ENCODE measurements around the gene GRID2. TPM values are rescaled to one million over a fixed set of nuclear protein-coding genes. Genes with fewer than 3 reads are reported as not detected.
"Not testable (repeated sequence)": the region's sequence is repeated elsewhere in the genome, so short reads cannot be mapped to it uniquely, and the experiment has no call there.

The GRID2 gene
- total RNA-seq, 4 donors from 2014 or later = 0.16 TPM; not detected in 3

DNA sequence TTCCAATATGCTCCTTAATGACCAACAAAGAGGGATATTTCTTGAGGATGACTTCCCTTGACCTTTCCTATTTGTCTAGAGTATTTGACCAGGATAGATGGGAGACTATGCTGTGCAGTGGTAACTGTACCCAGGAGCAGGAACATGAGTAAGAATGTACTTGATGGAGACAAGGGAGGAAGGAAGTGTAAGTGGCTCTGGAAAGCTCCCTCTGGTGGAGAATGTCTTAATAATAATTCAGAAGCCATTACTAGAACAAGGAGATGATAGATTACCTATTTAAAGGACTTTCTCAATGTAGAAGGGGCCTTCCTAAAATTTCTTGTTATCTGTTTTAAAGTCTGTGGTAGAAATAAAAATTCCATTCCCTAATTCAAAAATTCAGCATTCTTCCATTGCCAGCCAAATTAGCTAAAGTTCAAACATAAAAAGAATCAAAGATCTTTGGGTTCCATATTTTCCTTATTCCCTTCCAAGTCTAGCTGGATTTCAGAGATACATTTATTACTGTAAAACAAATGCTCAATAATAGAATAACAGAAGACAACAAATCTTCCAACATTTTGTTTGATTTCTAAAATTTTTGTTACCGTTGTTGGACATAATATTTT lies 83.8 kb downstream of the GRID2 start:
- H3K36me3 ChIP-seq = no peaks in the 10 kb centered on the region

DNA sequence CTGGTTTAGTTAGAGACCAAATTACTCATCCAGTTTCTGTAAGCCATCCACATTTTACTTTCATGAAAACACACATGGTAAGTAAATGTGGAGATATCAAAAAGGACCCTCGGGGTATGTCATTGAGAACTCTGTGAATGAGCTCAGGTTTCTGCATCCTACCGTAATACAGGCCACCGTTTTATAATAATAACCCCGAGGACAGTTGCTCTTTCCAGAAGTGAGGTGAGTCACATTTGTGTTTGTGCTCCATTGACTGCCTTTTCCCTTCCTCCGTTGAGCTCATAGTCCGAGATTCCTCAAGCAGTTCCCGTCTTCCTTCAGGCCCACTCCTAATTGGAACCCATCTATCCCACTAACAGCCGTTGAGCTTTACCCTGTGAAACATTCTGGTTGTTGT lies 95.3 kb downstream of the GRID2 start:
- intact Hi-C loops (cut with DNase I; ENCODE audit: low total_unique reads) (no loop called here), in situ Hi-C loops (cut with MboI; ENCODE audit: low pct_ligation_motif_present in 1 of 4, low pct_unique_long_range_greater_than_20kb in 1 of 4, low sequenced_read_pairs in 3 of 4) (loop anchor here in 2 of 4 donors (25.0 kb wide), 1 partner anchor 1987 kb away; no protein-coding TSS in a partner anchor)
- no peak for DNase-seq
- 81 to 93% methylated on average over 6 to 8 of the region's 8 CpGs for WGBS, 2 donors (ENCODE audit: low coverage in 1 of 2)
- H3K27me3 ChIP-seq = no peaks in the 10 kb centered on the region
- no peak overlapping the region for H3K4me3 ChIP-seq
- no peaks in the 10 kb centered on the region for H3K4me1 ChIP-seq
- no peak overlapping the region for H3K27ac ChIP-seq
- H3K9me3 ChIP-seq = no peaks in the 10 kb centered on the region
- TF ChIP-seq POLR2A (IDR thresholded peaks at IDR 0.05) (no peak), POLR2AphosphoS5 (IDR thresholded peaks at IDR 0.05) (no peak), EP300 (IDR thresholded peaks at IDR 0.05; ENCODE audit: low read depth) (no peak)
- TF ChIP-seq, protein P1, sequence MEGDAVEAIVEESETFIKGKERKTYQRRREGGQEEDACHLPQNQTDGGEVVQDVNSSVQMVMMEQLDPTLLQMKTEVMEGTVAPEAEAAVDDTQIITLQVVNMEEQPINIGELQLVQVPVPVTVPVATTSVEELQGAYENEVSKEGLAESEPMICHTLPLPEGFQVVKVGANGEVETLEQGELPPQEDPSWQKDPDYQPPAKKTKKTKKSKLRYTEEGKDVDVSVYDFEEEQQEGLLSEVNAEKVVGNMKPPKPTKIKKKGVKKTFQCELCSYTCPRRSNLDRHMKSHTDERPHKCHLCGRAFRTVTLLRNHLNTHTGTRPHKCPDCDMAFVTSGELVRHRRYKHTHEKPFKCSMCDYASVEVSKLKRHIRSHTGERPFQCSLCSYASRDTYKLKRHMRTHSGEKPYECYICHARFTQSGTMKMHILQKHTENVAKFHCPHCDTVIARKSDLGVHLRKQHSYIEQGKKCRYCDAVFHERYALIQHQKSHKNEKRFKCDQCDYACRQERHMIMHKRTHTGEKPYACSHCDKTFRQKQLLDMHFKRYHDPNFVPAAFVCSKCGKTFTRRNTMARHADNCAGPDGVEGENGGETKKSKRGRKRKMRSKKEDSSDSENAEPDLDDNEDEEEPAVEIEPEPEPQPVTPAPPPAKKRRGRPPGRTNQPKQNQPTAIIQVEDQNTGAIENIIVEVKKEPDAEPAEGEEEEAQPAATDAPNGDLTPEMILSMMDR (IDR thresholded peaks at IDR 0.05) = no peak
- H3K36me3 ChIP-seq = no peaks in the 10 kb centered on the region

More for the DNA sequence above, 83.8 kb downstream of the GRID2 start:
- TF ChIP-seq POLR2AphosphoS5 (IDR thresholded peaks at IDR 0.05) = no peak
- TF ChIP-seq, protein P1 (IDR thresholded peaks at IDR 0.05) = peak in 4 of 5 experiments; percentile 32 to 49 (median 40)
- Histone ChIP-seq H3K27ac (no peak overlapping the region), H3K4me1 (no peaks in the 10 kb centered on the region), H3K9me3 (no peaks in the 10 kb centered on the region), H3K4me3 (no peak overlapping the region), H3K27me3 (no peaks in the 10 kb centered on the region)
- in situ Hi-C loops (cut with MboI; ENCODE audit: low pct_ligation_motif_present in 1 of 4, low pct_unique_long_range_greater_than_20kb in 1 of 4, low sequenced_read_pairs in 3 of 4) (loop anchor here in 2 of 4 donors (25.0 kb wide), 1 partner anchor 1975 kb away; no protein-coding TSS in a partner anchor), intact Hi-C loops (cut with DNase I; ENCODE audit: low total_unique reads) (no loop called here)
- DNase-seq = no peak
- WGBS, 2 donors (ENCODE audit: low coverage in 1 of 2) = 95 to 100% methylated on average over 1 of the region's 1 CpG

DNA sequence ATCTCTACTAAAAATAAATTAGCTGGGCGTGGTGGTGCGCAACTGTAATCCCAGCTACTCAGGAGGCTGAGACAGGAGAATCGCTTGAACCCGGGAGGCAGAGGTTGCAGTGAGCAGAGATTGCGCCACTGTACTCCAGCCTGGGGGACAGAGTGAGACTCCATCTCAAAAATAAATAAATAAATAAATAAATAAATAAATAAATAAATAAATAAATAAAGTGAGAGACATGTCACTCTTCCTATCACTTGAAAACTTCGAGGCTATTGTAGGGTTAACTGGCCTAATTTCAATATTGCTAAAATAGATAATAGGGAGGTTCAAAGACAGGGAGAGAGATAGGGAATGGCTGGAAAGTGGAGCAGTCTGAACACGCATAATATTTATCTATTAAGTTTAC lies 99.8 kb downstream of the GRID2 start:
- intact Hi-C loops (cut with DNase I; ENCODE audit: low total_unique reads); DNase-seq; H3K4me1 ChIP-seq; H3K27ac ChIP-seq; H3K9me3 ChIP-seq; H3K4me3 ChIP-seq; H3K36me3 ChIP-seq; H3K27me3 ChIP-seq; in situ Hi-C loops (cut with MboI; ENCODE audit: low pct_ligation_motif_present in 1 of 4, low pct_unique_long_range_greater_than_20kb in 1 of 4, low sequenced_read_pairs in 3 of 4): not testable (repeated sequence)
- WGBS, 2 donors (ENCODE audit: low coverage in 1 of 2) = 63 to 81% methylated on average over 5 to 7 of the region's 7 CpGs

DNA sequence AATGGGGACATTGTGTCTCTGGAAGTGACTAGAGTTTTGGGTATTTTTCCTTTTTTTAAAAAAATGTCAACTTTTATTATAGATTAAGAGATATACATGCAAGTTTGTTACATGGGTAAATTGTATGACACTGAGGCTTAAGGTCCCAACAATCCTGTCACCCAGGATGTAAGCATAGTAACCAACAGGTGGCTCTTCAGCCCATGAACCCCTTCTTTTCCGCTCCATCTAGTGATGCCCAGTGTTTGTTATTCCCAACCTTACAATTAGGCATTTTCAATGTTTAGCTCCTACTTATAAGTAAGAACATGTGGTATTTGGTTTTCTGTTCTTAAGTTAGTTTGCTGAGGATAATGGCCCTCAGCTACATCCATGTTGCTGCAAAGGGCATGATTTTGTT lies 102.7 kb downstream of the GRID2 start:
- intact Hi-C loops (cut with DNase I; ENCODE audit: low total_unique reads) (no loop called here), in situ Hi-C loops (cut with MboI; ENCODE audit: low pct_ligation_motif_present in 1 of 4, low pct_unique_long_range_greater_than_20kb in 1 of 4, low sequenced_read_pairs in 3 of 4) (no loop called here)
- Histone ChIP-seq H3K9me3 (no peaks in the 10 kb centered on the region), H3K4me3 (no peak overlapping the region), H3K27me3 (no peaks in the 10 kb centered on the region), H3K4me1 (no peaks in the 10 kb centered on the region), H3K27ac (no peak overlapping the region), H3K36me3 (no peaks in the 10 kb centered on the region)
- DNase-seq = no peak
- no peak for TF ChIP-seq POLR2A (IDR thresholded peaks at IDR 0.05)
- TF ChIP-seq POLR2AphosphoS5 (IDR thresholded peaks at IDR 0.05) = no peak
- TF ChIP-seq EP300 (IDR thresholded peaks at IDR 0.05; ENCODE audit: low read depth) = no peak
- TF ChIP-seq, protein P1 (IDR thresholded peaks at IDR 0.05) = no peak
- 90% methylated on average over 1 of the region's 1 CpG; no CpG with 5 or more reads in 1 of the 2 donors for whole genome bisulfite sequencing, 2 donors (ENCODE audit: low coverage in 1 of 2)

DNA sequence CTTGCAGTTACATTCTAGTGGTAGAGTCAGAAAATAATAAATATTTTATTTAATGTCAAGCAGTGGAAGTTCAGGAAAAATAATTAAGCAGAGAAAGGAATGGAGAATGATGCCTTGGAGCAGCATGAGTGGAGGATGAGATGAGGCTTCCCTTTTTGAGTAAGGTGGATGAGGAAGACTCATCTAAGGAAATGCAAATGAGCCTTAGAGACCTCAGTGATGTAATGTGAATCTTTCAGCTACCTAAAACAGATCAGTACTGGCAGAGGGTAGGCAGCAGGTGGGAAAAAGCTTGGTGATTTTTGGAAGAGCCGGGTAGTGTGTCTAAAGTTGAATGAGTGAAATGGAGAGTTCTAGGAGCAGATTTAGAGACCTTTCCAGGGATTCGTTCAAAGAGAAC lies 118.2 kb downstream of the GRID2 start:
- H3K9me3 ChIP-seq = no peaks in the 10 kb centered on the region
- H3K4me3 ChIP-seq = no peak overlapping the region
- H3K27ac ChIP-seq = no peak overlapping the region
- in situ Hi-C loops (cut with MboI; ENCODE audit: low pct_ligation_motif_present in 1 of 4, low pct_unique_long_range_greater_than_20kb in 1 of 4, low sequenced_read_pairs in 3 of 4) (no loop called here), intact Hi-C loops (cut with DNase I; ENCODE audit: low total_unique reads) (no loop called here)
- H3K4me1 ChIP-seq = no peaks in the 10 kb centered on the region
- no peaks in the 10 kb centered on the region for H3K36me3 ChIP-seq
- no peak for TF ChIP-seq POLR2AphosphoS5 (IDR thresholded peaks at IDR 0.05)
- 58 to 72% methylated on average over 2 of the region's 2 CpGs for WGBS, 2 donors (ENCODE audit: low coverage in 1 of 2)
- DNase-seq = no peak
- no peaks in the 10 kb centered on the region for H3K27me3 ChIP-seq

All from transverse colon (tissue), 4 donors.